Measurements from ENCODE around the gene MLN.

The MLN gene

DNA sequence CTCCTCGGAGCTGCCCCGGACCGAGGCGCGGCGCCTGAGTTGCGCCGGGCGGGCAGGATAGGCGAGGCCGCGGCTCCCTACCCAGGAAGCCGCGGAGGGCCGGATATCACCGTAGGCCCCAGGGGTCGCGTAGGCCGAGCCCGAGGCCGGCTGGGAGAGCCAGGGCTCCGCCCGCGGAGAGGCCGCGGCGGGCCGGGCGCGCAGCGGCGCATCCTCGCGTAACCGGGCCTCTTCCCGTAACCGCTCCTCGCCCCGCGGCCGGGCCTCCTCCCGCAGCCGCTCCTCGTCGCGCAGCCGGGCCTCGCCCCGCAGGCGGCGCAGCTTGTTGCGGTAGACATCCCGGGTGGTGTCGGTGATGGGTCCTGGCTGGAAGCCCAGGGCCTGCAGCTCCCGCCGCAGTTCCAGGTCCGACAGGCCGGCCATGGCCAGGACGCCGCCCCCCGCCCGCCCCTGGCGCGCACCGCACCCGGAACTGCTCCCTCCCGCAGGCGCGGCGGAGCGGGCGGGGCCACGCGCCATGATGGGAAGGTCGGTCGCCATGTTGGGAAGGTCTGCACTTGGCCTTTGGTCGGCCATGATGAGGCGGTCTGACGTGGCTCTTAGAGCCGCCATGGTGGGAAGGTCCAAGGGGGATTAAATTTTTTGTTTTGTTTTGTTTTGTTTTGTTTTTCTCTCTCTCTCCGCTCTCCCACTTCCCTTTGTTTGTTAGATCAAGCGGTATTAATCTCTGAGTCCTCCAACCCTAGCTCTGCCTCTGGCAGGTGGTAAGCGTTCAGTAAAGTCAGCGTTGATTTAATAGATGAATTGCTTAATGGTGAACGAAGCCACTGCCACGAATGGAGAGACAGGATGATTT, 14.9 kb downstream of the MLN start, which contains the start of gene LEMD2:
LEMD2 (minus strand) TSS at position 437 of the 856 bp plus-strand sequence; CDS start at position 423, 14 bp downstream.
- DNase-seq = peak; percentile 94

GRCh38 chr6:33787954-33788693, 15.7 kb downstream of the MLN start:
- DNase-seq = peak; percentile 79

GRCh38 chr6:33787346-33787953, 16.4 kb downstream of the MLN start:
- DNase-seq = no peak

DNA sequence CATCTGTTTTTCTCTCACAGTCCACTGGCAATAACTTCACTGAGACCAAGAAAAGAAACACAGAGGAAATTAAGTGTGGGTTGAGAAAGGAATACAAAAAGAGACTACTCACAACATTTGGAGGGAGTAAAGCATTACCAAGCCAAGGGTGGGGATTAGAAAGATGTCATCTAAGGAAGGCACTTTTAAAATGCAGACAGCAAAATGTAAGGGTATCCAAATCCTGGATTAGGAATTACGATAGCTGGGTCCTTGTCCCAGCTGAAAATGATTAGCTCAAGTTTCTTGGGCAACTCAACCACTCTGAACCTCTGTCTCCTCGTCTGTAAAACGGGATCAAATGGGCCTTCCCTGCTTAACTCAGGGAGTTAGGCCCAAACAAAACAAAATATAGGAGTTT, 17.1 kb downstream of the MLN start:
- no peak for DNase-seq

- no peak for DNase-seq
These were observed 18.0 kb downstream of the MLN start for GRCh38 chr6:33785778-33786177.

- DNase-seq = no peak
These were observed 19.0 kb downstream of the MLN start for GRCh38 chr6:33784787-33785186.

- no peak for DNase-seq
These were observed 19.9 kb downstream of the MLN start for GRCh38 chr6:33783781-33784520.

DNA sequence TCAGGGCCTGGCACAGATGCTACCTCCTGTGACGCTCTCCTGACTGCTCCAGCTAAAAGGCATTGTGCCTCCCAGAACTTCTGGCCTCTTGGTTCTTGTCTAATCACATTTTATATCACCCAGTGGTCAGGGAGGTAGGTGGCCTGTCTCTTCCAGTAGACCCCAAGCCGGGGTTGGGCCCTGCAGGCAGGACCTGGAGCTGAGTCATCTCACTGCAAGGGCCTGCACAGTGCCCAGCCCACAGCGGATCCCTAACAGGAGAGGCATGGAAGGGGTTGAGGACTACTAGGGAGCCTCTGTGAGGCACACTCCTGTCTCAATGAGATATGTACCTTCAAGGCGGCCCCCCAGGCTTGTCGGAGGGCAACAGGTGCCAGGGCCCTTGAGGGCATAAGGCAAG, 21.2 kb downstream of the MLN start:
- no peak for DNase-seq

DNA sequence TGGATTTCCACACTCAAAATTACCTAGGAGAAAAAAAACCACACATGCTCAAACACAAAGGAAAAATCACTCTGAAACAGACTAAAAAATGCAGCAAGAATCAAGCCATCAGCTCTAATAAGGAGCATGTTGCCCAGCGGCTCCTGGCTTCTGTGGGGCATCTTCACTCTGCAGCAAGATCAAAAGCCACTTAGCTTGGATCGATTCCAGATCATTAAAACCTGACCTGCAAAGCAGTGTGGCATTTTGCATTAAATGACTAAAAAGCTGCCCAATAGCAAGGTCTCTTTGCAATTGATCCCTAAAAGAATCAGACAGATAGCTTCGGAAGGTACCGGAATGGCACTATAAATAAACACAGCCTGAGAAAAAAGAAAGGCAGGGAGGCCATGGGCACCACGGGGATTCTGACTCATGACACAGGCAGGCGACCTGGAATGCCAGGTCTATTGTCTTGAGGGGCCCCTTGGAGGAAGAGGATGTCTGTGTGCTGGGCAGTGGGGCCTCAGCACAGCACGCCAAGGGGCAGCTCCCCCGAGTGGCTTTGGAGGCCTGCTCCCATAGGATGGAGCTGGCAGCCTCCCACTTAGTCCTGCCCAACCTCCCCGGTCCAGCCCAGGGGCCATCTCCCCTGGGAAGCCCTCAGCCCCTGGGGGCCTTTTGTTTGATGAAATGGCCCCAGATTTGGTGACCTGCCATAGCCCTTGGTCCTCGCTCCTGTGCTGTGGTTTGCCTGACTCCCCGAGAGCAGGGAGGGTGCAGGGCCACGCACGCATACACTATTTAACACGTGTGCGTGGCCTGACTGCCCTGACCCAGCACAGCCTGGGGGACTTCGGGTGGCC, 22.4 kb downstream of the MLN start:
- no peak for DNase-seq

GRCh38 chr6:33779895-33780294, 23.9 kb downstream of the MLN start:
- DNase-seq = no peak

- no peak for DNase-seq
These were observed 24.5 kb downstream of the MLN start for GRCh38 chr6:33779290-33779689.

DNA sequence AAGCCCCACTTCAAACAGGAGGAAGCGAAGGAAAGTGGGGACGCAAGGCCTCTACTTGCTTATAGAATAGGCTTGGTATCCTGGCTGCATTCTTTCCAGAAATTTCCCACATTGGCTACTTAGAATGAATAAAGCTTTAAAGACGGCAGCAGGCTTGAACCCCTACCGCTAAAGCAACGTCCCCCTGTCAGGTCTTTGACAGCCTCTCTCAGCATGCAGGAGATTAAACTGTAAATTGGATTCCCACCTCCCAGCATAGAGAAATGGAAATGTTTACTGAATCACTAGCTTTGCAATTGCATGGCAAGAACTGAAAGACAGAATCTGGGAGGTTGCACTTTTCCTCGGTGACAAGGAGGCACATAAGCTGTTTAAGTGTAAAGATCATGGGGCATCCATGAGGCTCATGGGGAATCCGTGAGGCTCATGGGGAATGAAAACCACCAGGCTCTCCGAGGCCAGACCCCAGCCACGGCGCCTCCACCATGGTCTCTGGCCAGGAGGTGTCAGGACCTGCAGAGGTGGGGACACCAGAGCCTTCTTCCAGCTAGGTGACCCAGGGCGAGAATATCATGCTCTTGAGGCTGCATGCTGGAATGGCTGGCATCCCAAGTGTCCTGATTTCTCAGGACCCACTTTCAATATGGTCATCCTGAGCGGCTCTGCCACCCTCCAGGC, 25.2 kb downstream of the MLN start:
- DNase-seq = no peak

DNA sequence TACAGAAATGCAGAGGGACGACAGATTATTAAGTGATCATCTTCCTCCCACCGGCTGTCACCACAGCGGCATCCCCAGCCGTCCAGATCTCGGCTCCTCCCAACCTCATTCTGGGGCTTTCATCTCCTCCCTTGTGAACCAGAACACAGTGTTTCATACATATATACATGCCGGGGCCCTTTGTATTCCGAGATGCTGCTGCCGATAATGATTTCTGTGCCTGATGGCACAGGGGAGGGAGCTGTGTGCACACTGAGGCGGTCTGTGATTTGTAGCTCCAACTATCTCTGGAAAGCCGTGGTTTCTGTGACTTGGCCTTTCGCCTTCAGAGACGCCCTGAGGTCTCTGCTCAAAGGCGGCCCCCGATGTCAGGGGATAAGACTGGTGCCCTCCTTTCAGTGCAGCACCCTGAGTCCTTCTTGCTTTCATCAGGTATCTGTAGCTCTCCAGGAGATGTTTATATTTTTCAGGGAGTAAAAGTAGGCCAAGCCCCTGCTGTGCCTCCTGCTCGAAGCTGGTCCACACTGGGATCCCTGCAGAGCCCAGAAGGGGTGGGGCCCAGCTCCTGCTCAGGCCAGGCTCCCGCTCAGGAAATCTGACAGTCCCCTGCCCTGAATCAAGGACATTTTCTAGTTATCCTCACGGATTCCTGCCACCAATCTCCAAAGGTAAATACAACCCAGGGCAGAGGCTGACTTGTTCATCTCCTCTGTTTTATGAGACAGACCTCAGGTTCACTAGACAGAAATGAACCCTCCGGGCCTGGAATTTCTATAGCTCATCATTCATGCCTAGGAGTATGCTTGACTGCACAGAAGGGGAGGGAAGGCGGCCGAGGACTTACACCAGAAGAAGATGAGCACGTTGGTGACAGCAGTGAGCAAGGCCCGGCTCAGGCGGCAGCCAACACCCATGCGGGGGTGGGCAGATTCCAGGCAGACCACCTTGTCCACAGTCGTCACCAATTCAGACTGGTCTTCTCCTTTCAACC, 26.1 kb downstream of the MLN start:
- no peak for DNase-seq

DNA sequence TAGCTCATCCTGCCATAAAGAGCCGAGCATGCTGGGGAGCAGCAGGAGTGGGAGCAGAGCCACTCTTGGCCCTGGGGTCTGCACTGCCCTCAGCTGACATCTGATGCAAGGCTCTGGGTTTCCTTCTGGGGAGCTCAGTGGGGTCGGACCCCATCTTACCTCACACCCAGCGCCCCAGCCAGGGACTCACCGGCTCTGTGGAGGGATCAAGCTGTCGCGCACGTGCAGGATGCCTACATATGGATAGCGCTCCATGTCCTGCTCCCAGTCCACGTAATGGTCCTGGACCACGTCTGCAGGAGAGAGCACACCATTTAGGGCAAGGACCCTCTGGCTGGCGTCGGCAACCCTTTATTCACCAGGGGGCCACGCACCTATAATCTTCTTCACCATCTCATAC, 27.0 kb downstream of the MLN start:
- no peak for DNase-seq

DNA sequence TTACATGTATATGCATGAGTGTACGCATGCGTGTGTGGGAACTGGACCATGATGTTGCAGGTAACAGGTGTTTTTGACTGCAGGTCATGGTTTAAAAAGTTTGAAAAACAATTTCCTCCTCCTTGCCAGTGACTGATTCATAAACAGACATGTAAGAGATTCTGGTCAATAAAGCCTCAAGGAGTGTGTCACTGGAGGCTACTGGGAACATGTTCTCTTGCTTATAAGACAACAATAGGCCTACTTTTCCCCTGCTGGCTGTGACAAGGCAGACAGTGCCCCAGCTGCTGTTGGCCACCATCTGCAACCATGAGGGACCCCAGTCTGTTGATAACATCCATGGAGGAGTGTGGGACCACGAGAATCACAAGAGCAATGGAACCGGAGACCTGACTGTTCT, 27.6 kb downstream of the MLN start:
- DNase-seq = no peak

- no peak for DNase-seq
These were observed 29.0 kb downstream of the MLN start for GRCh38 chr6:33774774-33775173.

DNA sequence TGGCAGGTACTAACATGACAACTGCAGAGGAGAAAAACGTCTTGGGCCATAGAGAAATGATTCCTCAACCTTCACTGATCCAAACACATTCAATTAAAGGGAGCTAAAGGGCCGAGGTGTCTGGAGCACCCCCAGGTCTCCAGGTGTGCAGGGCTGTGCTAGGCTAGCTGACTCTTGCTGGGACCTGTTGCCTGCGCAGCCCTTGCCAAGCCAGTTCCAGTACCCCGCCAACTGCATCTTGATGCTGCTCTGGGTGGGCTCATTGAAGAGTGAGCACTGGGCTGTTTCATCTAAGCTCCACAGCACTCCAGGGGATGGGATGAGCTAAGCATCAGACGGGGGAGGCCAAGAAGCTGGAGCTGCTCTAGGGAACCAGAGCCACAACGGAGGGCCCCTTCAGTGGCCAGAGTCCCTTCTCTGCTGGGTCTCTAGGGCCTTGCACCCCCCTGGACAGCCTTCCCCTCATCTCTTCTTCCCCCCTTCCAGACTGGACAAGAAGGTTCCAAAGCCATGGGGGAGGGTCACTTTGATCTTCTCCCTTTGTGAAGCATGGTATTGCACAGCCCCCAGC, 30.8 kb downstream of the MLN start:
- no peak for DNase-seq

- no peak for DNase-seq
These were observed 31.5 kb downstream of the MLN start for GRCh38 chr6:33772082-33772830.
